T-helper 22 cell (primary cell): ENCODE measurements around the gene TEDC2.

Experiments
- DNase-seq: peaks from one replicate; pipeline ENCODE4 v3.0.0-alpha.2; 2020; ENCODE audit warnings: low read depth

The TEDC2 gene

DNA sequence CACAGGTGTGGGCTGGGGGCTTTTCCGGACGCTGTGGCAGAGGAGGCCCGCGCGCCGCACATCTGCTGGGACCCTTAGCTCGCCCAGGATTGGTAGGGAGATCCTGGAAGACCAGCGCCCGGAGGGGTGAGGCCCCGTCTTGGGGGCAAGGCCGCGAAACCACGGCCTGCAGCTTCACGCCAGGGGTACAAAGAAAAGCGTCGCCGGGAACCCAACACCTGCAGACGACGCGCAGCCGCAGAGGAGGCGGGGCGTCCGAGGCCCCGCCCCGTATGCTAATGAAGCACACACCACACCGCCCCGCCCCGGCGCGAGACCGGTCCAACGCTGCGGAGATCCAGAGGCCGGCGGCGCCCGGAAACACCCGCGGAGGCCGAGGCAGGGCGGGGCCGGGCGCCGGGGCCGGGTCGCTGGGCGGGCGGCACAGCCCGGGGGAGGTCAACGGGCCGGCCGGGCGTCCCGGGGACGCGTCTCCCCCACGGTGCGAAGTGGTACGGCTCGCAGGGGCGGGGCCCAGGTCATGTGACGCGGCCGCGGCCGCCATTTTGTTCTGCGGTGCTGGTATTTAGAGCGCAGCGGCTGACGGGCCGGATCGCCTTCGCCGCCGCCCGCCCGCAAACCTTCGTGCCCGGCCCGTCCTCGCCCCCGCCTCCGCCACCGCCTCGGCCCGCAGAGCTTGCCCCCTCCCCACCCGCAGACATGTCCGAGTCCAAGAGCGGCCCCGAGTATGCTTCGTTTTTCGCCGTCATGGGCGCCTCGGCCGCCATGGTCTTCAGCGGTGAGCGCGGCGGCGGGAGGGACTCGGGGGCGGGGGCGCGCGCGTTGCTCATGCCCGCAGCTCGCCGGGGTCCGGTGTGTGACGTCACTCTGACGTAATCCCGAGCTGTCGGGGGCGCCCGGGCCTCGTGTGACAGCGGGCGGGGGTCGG lies 53.8 kb downstream of the TEDC2 start, which contains the start of gene ATP6V0C:
ATP6V0C (plus strand) TSS at position 548 of the 928 bp plus-strand sequence; CDS start at position 700, 152 bp downstream.
- DNase-seq: peak; percentile 83
